NCI-H2029 treated with DMSO at 0.1 percent for 48 hours (cell line): ENCODE data around the gene ROR1.
A peak's percentile ranks its signal among the peaks of the same experiment; 100 is the strongest.

Source experiments
- DNase-seq: peaks from one replicate; lab custom pipeline; 2025; lab: John Stamatoyannopoulos, UW

Gene ROR1

GRCh38 chr1:63859480-63860275 lies 85.9 kb downstream of the ROR1 start:
- DNase-seq, result no peak

GRCh38 chr1:63861052-63861691 lies 87.4 kb downstream of the ROR1 start:
- no peak for DNase-seq

DNA sequence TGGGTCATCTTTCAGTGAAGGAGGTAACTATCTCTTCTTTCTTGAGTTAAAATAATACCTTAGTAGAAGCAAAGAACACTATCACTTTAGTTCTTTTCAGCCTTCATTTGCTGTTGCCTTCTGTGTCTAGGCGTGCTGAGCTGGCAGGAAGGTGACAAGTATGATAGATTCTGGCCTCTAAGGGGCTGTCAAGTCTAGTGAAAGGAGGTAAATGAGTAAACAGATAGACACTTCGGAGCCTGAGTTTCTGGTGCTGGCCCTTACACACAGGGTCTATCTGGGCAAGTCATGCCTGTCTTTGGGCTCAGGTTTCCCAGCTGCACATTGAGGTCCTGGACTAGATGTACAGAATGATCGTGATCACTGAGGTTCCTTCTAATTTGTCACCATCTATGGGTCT lies 89.3 kb downstream of the ROR1 start:
- DNase-seq, result no peak

- DNase-seq, result no peak
Observed at GRCh38 chr1:63864224-63864641, 90.4 kb downstream of the ROR1 start.

- no peak for DNase-seq
Observed at GRCh38 chr1:63865561-63865960, 91.7 kb downstream of the ROR1 start.

DNA sequence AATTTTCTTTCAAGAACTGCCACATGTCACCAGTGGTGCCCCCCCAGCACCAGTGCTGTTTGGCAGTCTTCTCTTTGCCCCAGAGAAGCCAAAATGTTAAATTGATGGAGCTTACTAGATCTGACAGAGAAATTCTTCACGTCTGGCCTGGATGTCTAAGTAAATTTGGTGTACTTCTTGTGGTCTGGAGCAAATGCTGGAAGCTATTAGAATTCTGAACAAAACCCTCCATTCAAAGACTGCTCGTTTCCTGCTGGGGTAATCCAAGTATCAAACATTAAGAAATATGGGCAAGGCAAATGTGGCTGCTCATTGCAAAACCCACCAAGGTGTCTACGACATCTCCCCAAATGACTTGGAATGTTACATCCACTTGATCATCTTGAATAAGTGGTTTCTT lies 92.3 kb downstream of the ROR1 start:
- no peak for DNase-seq

GRCh38 chr1:63867429-63868176 lies 93.8 kb downstream of the ROR1 start:
- no peak for DNase-seq

- no peak for DNase-seq
Observed at GRCh38 chr1:63868268-63868781, 94.5 kb downstream of the ROR1 start.

DNA sequence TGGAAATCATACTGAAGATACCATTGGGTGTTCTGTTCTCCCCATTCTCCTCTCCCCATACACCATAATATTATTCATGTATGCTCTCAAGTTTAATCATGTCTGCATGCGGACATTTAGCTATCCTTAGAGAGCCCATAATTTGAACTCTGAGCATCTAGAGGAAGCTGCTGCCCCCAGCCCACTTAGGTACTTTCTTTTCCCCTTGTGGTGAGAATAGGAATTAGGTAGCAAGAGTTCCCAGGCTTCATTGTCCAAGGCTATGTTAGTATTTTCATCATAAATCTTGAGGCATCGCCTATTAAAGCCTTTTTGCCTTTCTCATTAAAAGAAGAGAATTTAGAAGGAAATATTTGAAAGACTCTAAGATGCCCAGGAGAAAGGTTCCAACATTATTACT lies 96.3 kb downstream of the ROR1 start:
- DNase-seq, result no peak

- DNase-seq, result no peak
Observed at GRCh38 chr1:63871463-63871862, 97.6 kb downstream of the ROR1 start.

DNA sequence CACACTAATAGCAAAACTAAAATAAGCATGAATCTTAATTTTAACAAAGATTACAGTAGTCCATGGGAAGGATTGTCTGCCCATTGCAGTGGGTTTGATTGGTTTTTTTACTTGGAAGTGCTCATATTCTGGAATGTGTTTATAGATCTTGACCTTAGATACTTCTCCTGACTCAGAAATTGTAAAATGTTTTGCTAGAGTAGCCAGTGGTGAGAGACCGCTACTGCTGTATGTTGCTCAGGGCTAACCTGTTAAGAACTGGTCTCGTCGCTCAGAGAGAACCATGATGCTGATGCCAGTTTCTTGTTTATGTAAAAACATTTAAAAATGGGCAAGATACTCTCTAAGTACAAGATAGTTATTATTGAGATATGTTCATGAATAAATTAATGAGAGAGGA lies 99.9 kb downstream of the ROR1 start:
- DNase-seq, result no peak

DNA sequence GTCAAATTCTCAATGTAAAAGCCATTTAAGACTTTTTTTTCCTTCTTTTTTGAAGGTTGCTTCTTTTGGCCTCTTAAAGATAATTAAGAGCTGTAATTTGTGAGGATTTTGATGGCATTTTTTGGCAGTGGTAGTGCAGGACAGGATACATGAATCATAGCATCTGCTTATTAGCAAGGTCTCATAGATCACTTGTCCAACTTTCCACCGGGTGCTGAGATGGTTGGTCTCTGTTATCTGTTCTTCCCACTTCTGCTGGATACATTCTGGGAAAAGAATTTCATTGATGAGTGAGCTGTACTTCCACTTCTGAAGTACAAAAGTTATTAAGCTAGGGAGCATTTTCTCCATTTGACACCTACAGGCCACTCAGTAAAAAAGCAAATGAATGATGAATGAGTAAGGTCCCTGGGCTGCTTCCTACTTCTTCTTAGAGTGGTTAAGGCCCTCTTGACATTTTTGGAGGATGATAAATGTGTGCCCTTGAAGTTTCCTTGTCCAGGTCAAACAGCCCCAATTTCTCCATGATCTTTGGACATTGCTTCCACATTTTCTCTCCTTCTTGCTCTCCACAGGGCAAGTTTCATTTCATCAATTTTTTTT lies 100.6 kb downstream of the ROR1 start:
- no peak for DNase-seq

GRCh38 chr1:63875636-63876035 lies 101.8 kb downstream of the ROR1 start:
- no peak for DNase-seq

DNA sequence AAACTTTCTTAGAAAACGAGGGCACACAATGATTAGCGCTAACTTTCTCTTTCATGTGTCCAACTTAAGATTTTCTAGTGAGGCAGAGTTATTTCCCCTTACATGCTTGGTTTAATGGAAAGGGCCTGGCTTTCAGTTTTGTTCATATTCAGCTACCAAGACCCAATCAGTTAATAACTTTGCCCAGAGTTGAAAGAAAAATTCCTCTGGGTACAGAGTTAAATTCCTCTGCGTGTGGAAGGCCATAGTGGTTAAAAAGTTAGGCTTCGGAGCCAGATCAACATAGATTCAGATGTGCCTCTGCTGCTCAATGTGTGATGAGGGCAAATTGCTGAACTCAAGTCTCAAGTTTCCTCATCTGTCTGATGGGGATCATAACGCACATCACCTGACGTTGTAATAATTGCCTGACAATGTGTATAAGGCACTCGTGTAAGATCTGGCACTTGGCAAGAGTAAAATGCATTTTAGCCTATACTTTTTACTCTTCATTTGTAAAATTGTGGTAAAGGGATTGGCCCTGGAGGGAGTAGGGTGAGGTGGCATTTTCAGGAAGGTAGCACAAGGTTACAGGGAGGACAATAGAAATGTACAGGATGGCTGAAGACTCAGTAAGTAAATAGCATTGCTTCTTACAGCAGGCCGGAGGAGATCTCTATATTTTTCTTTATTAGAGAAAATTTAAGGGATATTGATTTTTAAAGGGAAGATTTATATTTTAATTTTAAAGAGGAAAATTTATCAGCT lies 103.4 kb downstream of the ROR1 start:
- DNase-seq, result no peak

- DNase-seq, result no peak
Observed at GRCh38 chr1:63877816-63878215, 104.0 kb downstream of the ROR1 start.

DNA sequence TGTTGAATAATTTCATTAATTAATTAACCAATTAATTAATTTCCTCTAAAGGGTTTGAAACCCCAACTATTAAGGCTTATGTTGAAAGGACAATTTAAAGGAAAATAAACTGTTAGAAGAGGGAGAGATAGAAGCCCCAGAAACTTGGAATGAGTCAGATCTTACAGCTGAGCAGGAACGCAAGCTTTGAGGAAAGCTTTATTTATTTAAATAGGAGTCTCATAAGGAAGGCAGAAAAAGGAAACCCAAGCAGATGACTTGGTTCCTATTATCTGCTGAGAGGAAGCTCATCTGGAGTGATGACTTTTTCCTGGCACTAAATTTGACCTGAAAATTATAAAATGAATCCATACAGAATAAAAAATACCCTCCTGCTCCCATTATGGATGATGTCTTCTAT lies 105.1 kb downstream of the ROR1 start:
- no peak for DNase-seq

- no peak for DNase-seq
Observed at GRCh38 chr1:63880958-63881576, 107.2 kb downstream of the ROR1 start.

DNA sequence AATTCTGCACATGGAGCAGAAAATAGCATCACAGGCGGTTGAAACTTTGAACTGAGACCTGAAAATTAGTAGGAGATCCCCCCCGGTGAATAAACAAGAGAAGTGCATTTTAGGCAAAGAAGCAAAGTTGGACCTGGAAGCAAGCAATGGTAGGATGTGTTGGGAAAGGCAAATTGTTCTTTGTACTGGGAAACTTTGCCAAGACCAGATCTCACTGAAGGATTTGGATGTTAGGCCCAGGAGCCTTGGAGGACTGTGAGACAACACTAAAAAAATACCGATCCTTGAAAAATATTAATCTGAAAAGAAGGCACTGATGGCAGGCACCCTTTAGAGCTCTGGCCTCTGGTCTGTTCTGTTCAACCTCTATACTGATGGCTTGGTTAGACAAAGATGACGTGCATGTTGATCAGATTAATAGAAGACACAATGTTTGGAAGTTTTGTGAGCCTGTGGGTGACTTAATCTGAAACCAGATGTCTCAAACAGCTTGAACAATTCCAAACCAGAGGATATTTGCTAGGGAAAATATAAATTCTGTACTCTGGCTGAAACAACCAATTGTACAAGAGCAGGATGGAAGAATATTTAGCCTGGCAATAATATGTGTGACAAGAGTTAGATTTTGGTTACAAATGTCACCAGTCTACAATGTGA lies 108.4 kb downstream of the ROR1 start:
- DNase-seq, result no peak

DNA sequence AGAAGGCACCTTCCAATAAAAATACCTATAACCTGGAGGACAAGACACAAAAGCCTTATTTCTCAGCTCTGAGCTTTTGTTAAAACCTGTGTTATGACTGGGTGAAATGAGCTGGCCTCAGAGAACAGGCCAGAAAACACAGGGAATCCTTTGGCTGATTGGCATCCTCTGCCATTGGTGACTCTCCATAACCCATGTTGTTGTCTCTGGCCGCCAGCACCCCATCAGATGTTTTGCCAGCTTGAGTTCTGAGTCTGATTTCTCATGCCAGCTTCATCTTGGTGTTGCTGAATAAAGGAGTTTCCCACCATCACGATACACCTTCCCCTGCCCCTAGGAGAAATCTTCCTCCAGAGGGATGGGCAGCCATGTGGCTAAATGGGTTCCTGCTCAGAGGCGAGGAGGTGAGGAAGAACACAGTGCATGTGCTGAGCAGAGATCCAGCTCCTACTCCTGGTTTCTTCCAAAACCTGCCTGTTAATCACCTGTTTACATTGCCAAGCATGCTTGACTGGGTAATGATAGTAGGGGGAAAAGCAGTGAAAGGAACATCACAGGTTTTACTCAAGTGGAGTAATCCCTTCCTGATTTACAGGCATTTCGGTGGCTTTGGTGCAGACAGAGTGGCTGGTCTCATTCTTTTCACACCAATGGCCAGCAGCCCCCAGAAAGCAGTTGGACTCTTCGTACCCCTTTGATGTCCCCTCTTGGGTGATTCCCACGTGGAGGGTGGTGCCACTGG lies 109.8 kb downstream of the ROR1 start:
- peak; percentile 69 for DNase-seq

- no peak for DNase-seq
Observed at GRCh38 chr1:63884486-63884885, 110.7 kb downstream of the ROR1 start.
